ENCODE measurements around the gene NHSL1.

Gene NHSL1

GRCh38 chr6:138372711-138373463 is 126.4 kb downstream of the NHSL1 start:
- Histone ChIP-seq H3K27ac (ENCODE audit: low read depth, low read length) (no peak overlapping the region), H3F3A (ENCODE audit: insufficient read depth) (no peaks in the 10 kb centered on the region), H4K20me1 (ENCODE audit: low read depth, low read length) (no peaks in the 10 kb centered on the region), H3K27me3 (ENCODE audit: low read length) (no peaks in the 10 kb centered on the region), H3K9ac (ENCODE audit: low read length) (no peak overlapping the region), H3K79me2 (ENCODE audit: insufficient read depth, low read length) (no peaks in the 10 kb centered on the region), H3K4me3 (ENCODE audit: insufficient read depth, low read length, poor library complexity, severe bottlenecking) (no peak overlapping the region), H3K36me3 (ENCODE audit: low read length) (no peaks in the 10 kb centered on the region), H2AFZ (ENCODE audit: low read depth, low read length, severe bottlenecking) (no peak overlapping the region), H3K9me2 (replicated peaks; ENCODE audit: insufficient read depth, low read length) (no peaks in the 10 kb centered on the region), H3K4me2 (ENCODE audit: low read depth, low read length, poor library complexity, severe bottlenecking) (no peak overlapping the region), H3K9me3 (ENCODE audit: insufficient read depth, low read length) (no peaks in the 10 kb centered on the region)
- no peak for TF ChIP-seq EZH2phosphoT487 (conservative IDR thresholded peaks at IDR 0.05; ENCODE audit: low read length)
